Mammary epithelial cell (primary cell): ENCODE results near the gene C1orf35.

Experiments used
- CTCF ChIP-seq, 2 donors: IDR thresholded peaks in 1 of 2; conservative IDR thresholded peaks in 1 of 2; 2 replicates each; pipeline ENCODE4 v1.5.1; 2011 to 2012; ENCODE audit warnings: inconsistent platforms in 2 of 2, low read length in 2 of 2, mild to moderate bottlenecking in 2 of 2, control low read depth in 1 of 2, low read depth in 1 of 2; ENCODE audit not compliant: insufficient read depth in 1 of 2; ENCODE audit errors: extremely low read depth in 1 of 2
- EZH2 ChIP-seq: IDR thresholded peaks from 2 replicates; pipeline ENCODE4 v1.6.1; 2012; ENCODE audit warnings: low read length, inconsistent platforms, borderline replicate concordance

- TF ChIP-seq CTCF (conservative IDR thresholded peaks at IDR 0.05 in 1 of 2, IDR thresholded peaks at IDR 0.05 in 1 of 2; ENCODE audit: extremely low read depth in 1 of 2, insufficient read depth in 1 of 2, low read depth in 1 of 2, low read length in 2 of 2) (no peak), EZH2 (no peak)
Measured at GRCh38 chr1:228152918-228153258, 49.8 kb upstream of the C1orf35 start.
